Calu3 (cell line): ENCODE results near the gene EMID1. TPM values are rescaled to one million over a fixed set of nuclear protein-coding genes. Genes with fewer than 3 reads are reported as not detected.

Experiments used
- BruUV-seq: library from RNA; stranded (reverse); fragments of 400-500 nt; replicated peaks from 2 replicates; lab custom pipeline; 2021; lab: Mats Ljungman, UMichigan
- CTCF ChIA-PET: fragments of 300-600 bp; sonication (Branson Sonifier 250); formaldehyde crosslinking; loops from one replicate; lab custom pipeline; 2022; ENCODE audit warnings: antibody characterized with exemption; lab: Charles Lee
- DNase-seq: peaks from one replicate; pipeline ENCODE4 v3.0.0; 2022
- H3K27ac Mint-ChIP-seq: one replicate; pipeline ENCODE4 v1.8.0; 2022; ENCODE audit warnings: mixed read lengths; ENCODE audit not compliant: unreplicated experiment
- H3K27me3 Mint-ChIP-seq: one replicate; pipeline ENCODE4 v1.8.0; 2022; ENCODE audit warnings: mixed read lengths; ENCODE audit not compliant: unreplicated experiment
- H3K36me3 Mint-ChIP-seq: one replicate; pipeline ENCODE4 v1.8.0; 2022; ENCODE audit warnings: mild to moderate bottlenecking, moderate library complexity, mixed read lengths; ENCODE audit not compliant: insufficient read depth, unreplicated experiment
- H3K4me1 Mint-ChIP-seq: one replicate; pipeline ENCODE4 v1.8.0; 2022; ENCODE audit warnings: mild to moderate bottlenecking, low read depth, mixed read lengths; ENCODE audit not compliant: unreplicated experiment
- H3K4me3 Mint-ChIP-seq: one replicate; pipeline ENCODE4 v1.8.0; 2022; ENCODE audit warnings: mild to moderate bottlenecking, low read depth, moderate library complexity, mixed read lengths; ENCODE audit not compliant: unreplicated experiment
- H3K9me3 Mint-ChIP-seq: one replicate; pipeline ENCODE4 v1.8.0; 2022; ENCODE audit warnings: low read depth, mixed read lengths; ENCODE audit not compliant: unreplicated experiment
- intact Hi-C: fragments of 100-400 bp; cut with micrococcal nuclease; formaldehyde crosslinking; loops from one replicate; pipeline ENCODE4 v1.10.0; 2022; ENCODE audit not compliant: unreplicated experiment
- total RNA-seq: library from RNA; stranded (reverse); gene quantifications from 2 replicates; pipeline ENCODE4 v1.2.3, GENCODE V29; 2022
- TF ChIP-seq, protein P1 (sequence below): fragments of 200-600 bp; IDR thresholded peaks from one replicate; pipeline ENCODE4 v1.8.0; 2022; ENCODE audit warnings: antibody characterized with exemption; ENCODE audit not compliant: unreplicated experiment

EMID1 gene
- total RNA-seq, 1 experiment from 2014 or later = 1.1 TPM

DNA sequence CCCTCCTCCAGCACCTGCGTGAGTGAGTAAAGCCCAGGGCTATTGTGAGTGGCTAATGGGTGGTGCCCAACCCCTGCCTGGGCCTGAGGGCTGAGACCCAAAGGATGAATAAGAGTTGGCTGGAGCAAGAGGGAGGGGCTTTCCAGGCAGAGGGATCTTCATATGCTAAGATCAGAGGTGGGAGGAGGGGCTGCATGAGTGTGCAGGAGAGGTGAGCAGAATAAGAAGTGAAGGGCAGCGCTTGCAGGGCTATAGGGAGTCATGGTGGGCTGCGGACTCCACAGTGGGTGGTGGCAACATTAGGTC lies 3.9 kb downstream of the EMID1 start:
- Mint-ChIP-seq H3K27me3 (peaks cover 91% of the 10 kb centered on the region), H3K36me3 (peaks cover 6% of the 10 kb centered on the region), H3K27ac (no peak overlapping the region), H3K4me1 (no peaks in the 10 kb centered on the region), H3K4me3 (no peak overlapping the region), H3K9me3 (no peaks in the 10 kb centered on the region)
- TF ChIP-seq, protein P1, sequence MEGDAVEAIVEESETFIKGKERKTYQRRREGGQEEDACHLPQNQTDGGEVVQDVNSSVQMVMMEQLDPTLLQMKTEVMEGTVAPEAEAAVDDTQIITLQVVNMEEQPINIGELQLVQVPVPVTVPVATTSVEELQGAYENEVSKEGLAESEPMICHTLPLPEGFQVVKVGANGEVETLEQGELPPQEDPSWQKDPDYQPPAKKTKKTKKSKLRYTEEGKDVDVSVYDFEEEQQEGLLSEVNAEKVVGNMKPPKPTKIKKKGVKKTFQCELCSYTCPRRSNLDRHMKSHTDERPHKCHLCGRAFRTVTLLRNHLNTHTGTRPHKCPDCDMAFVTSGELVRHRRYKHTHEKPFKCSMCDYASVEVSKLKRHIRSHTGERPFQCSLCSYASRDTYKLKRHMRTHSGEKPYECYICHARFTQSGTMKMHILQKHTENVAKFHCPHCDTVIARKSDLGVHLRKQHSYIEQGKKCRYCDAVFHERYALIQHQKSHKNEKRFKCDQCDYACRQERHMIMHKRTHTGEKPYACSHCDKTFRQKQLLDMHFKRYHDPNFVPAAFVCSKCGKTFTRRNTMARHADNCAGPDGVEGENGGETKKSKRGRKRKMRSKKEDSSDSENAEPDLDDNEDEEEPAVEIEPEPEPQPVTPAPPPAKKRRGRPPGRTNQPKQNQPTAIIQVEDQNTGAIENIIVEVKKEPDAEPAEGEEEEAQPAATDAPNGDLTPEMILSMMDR = no peak
- intact Hi-C loops = no loop called here
- no peak for DNase-seq
- CTCF ChIA-PET = no interaction called here
- BruUV-seq = no TSS peak

DNA sequence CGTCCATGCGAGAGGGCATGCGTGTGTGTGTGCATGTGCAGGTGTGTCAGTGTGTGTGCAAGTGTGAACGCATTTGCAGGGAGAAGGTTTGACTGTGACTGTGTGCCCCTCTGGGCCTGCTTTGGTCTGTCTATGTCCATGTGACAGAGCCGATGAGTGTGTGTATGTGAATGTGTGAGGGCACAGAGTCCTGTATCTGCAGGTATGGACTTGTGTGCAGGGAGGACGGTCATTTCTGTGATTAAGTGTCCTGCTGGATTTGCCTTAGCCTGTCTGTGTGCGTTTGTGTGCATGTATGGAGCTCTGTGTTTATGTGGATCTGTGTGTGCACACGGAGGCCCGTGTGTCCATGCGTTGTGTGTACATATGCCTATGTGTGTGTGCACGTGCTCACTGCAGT lies 5.4 kb downstream of the EMID1 start:
- H3K4me1 Mint-ChIP-seq = no peaks in the 10 kb centered on the region
- H3K9me3 Mint-ChIP-seq = no peaks in the 10 kb centered on the region
- H3K36me3 Mint-ChIP-seq = peaks cover 6% of the 10 kb centered on the region
- peaks cover 93% of the 10 kb centered on the region for H3K27me3 Mint-ChIP-seq
- CTCF ChIA-PET = no interaction called here
- TF ChIP-seq, protein P1 = no peak
- H3K27ac Mint-ChIP-seq = no peak overlapping the region
- no TSS peak for BruUV-seq
- no peak overlapping the region for H3K4me3 Mint-ChIP-seq
- no peak for DNase-seq
- intact Hi-C loops = no loop called here

DNA sequence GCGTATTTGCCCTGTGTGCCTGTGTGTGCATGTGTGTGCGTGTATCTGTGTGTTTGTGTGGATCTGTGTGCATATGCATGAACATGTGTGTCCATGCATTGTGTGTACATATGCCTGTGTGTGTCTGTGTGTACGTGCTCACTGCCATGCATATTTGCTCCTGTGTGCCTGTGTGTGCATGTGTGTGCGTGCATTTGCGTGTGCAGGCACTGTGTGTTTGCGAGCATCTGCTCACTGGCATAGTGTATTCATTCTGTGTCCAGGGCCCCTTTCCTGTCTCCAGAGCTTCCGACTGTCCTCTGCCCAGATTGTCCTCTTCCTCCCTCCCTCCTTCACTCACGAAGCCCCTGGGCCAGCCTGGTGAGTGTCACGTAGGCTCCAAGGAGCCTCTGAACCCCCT lies 5.8 kb downstream of the EMID1 start:
- DNase-seq = no peak
- CTCF ChIA-PET = no interaction called here
- Mint-ChIP-seq H3K27ac (no peak overlapping the region), H3K27me3 (peaks cover 93% of the 10 kb centered on the region), H3K36me3 (peaks cover 2% of the 10 kb centered on the region), H3K4me1 (no peaks in the 10 kb centered on the region), H3K9me3 (no peaks in the 10 kb centered on the region), H3K4me3 (no peak overlapping the region)
- intact Hi-C loops = no loop called here
- BruUV-seq = no TSS peak
- TF ChIP-seq, protein P1 = no peak

- TF ChIP-seq, protein P1 = no peak
- Mint-ChIP-seq H3K9me3 (no peaks in the 10 kb centered on the region), H3K27ac (no peak overlapping the region), H3K4me1 (no peaks in the 10 kb centered on the region), H3K27me3 (peaks cover 90% of the 10 kb centered on the region), H3K36me3 (no peaks in the 10 kb centered on the region), H3K4me3 (no peak overlapping the region)
- BruUV-seq = no TSS peak
- no peak for DNase-seq
- intact Hi-C loops = no loop called here
- CTCF ChIA-PET = interaction anchor here (0.5 to 0.6 kb wide), 2 partner anchors 290 to 392 kb away, joined by 3 to 11 read pairs; no protein-coding TSS in a partner anchor
Observed at GRCh38 chr22:29212743-29213142, 7.0 kb downstream of the EMID1 start.
